ENCODE results near the gene CFAP299.

- no peak for TF ChIP-seq CTCF (IDR thresholded peaks at IDR 0.05; ENCODE audit: low read depth, low read length, poor library complexity, severe bottlenecking)
- no peak for TF ChIP-seq EZH2phosphoT487 (IDR thresholded peaks at IDR 0.05; ENCODE audit: borderline replicate concordance, low read length)
Observed at GRCh38 chr4:80878218-80878617, 542.7 kb downstream of the CFAP299 start.

All from DOHH2 (cell line).